ENCODE measurements around the gene KLF5.

The KLF5 gene

DNA sequence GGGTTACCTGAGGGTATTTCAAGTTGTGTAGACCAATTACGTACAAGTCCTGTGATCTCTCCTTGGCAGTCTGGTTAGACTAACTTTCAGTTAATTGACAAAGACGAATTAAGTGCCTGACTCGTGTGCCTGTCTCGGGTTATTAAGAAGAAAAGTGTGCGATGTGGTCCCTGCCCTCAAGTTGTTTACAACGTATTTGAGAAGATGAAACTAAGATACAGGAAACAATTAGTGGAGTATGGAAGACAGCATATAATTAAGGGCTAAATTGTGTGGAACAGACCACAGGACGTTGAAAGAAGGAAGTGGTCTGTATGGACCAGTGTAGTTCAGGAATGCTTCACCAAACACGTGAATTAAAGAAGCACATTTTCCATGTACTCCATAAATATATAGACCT lies 49.2 kb downstream of the KLF5 start:
- no peak overlapping the region for H3K4me3 ChIP-seq (ENCODE audit: low read depth, low read length)
- TF ChIP-seq, protein P1, sequence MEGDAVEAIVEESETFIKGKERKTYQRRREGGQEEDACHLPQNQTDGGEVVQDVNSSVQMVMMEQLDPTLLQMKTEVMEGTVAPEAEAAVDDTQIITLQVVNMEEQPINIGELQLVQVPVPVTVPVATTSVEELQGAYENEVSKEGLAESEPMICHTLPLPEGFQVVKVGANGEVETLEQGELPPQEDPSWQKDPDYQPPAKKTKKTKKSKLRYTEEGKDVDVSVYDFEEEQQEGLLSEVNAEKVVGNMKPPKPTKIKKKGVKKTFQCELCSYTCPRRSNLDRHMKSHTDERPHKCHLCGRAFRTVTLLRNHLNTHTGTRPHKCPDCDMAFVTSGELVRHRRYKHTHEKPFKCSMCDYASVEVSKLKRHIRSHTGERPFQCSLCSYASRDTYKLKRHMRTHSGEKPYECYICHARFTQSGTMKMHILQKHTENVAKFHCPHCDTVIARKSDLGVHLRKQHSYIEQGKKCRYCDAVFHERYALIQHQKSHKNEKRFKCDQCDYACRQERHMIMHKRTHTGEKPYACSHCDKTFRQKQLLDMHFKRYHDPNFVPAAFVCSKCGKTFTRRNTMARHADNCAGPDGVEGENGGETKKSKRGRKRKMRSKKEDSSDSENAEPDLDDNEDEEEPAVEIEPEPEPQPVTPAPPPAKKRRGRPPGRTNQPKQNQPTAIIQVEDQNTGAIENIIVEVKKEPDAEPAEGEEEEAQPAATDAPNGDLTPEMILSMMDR (IDR thresholded peaks at IDR 0.05; ENCODE audit: borderline replicate concordance, insufficient read depth, low read depth, low read length): no peak

DNA sequence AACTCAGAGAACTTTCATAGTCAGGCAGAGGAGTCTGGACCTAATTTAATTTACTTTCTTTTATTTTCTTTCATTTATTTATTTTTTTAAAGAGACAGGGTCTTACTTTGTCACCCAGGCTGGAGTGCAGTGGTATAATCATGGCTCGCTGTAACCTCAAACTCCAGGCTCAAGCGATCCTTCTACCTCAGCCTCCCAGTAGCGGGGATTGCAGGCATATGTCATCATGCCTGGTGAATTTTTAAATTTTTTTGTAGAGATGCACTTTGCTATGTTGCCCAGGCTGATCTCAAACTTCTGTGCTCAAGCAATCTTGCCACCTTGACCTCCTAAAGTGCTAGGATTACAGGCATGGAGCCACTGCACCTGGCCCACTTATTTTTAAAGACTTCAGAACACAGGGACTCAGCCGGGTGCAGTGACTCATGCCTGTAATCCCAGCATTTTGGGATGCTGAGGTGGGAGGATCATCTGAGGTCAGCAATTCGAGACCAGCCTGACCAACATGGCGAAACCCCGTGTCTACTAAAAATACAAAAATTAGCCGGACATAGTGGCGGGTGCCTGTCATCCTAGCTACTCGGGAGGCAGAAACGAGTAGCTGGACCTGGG lies 50.6 kb downstream of the KLF5 start:
- H3K4me3 ChIP-seq (ENCODE audit: low read depth, low read length): no peak overlapping the region
- TF ChIP-seq, protein P1 (IDR thresholded peaks at IDR 0.05; ENCODE audit: borderline replicate concordance, insufficient read depth, low read depth, low read length): no peak

DNA sequence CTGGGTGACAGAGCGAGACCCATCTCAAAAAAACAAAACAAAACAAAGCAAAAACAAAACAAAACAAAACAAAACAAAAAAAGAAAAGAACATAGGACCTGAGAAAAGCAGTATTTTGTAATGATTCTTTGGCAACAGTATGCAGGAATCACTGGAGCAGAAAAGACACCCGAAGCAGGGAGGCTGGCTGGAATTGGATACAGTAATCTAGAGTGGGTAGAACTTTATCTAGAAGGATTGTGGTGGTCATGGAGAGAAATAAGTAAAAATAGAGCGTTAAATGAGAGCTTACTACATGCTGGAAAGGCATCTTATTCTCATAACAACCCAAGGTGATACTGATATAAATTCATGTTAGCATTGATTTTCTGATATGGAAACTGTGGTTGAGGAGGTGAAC lies 51.2 kb downstream of the KLF5 start:
- H3K4me3 ChIP-seq (ENCODE audit: low read depth, low read length): no peak overlapping the region
- TF ChIP-seq, protein P1 (IDR thresholded peaks at IDR 0.05; ENCODE audit: borderline replicate concordance, insufficient read depth, low read depth, low read length): no peak

DNA sequence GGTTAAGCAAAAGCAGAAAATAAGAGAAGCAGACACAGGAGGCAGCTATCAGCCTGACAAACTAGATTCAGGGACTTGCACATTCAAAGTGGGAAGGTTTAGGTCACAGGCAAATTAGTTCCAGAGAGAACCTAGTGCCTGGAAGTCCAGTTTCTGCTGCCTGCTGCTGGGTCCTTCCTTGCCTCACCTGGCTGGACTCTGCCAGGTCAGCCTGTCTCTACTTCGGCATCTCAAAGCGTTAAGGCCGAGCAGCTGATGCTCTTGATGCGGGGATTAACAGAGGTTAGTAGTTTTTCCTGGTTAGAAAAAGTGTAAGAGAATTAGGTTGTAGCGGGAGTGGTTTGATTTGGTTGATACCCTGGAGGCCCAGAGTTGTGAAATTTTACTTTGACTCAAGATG lies 52.0 kb downstream of the KLF5 start:
- TF ChIP-seq, protein P1 (IDR thresholded peaks at IDR 0.05; ENCODE audit: borderline replicate concordance, insufficient read depth, low read depth, low read length): no peak
- H3K4me3 ChIP-seq (ENCODE audit: low read depth, low read length): no peak overlapping the region

GRCh38 chr13:73111331-73111730 lies 52.5 kb downstream of the KLF5 start:
- TF ChIP-seq, protein P1 (IDR thresholded peaks at IDR 0.05; ENCODE audit: borderline replicate concordance, insufficient read depth, low read depth, low read length): no peak
- no peak overlapping the region for H3K4me3 ChIP-seq (ENCODE audit: low read depth, low read length)

- TF ChIP-seq, protein P1 (IDR thresholded peaks at IDR 0.05; ENCODE audit: borderline replicate concordance, insufficient read depth, low read depth, low read length): no peak
Observed at GRCh38 chr13:73119612-73120011, 60.8 kb downstream of the KLF5 start.

More at GRCh38 chr13:73119612-73120011, 60.8 kb downstream of the KLF5 start:
- no peak overlapping the region for H3K4me3 ChIP-seq (ENCODE audit: low read depth, low read length)

Measured in GM12875 (cell line).